ENCODE results near the gene TMSB15C. TPM values are rescaled to one million over a fixed set of nuclear protein-coding genes. Genes with fewer than 3 reads are reported as not detected.

Gene TMSB15C
- total and polyA plus RNA-seq, 2 donors (not counting 3 experiments of a cell fraction or from before 2014, with no cell fraction given): 3.1 to 7.0 TPM

GRCh38 chrX:104039689-104040505 is 36.1 kb downstream of the TMSB15C start, which contains the start of gene H2BW2:
TSS of gene H2BW2 (plus strand) at chrX:104039956. CDS start at chrX:104039995, 39 bp downstream.
- ChIA-PET POLR2A (no interaction called here), CTCF (no interaction called here)
- Histone ChIP-seq H3K4me2 (ENCODE audit: insufficient read depth, low read length) (no peak within 1 kb of the TSS), H2AFZ (ENCODE audit: low read depth, low read length) (no peak within 1 kb of the TSS), H3K9me3 (replicated peaks; ENCODE audit: control insufficient read depth, insufficient read depth, low read length) (no peaks in the 10 kb centered on the region), H3K9ac (replicated peaks; ENCODE audit: extremely low read depth, insufficient read depth, low read length) (no peak within 1 kb of the TSS), H4K20me1 (replicated peaks; ENCODE audit: control insufficient read depth, extremely low read depth, insufficient read depth, low read length) (no peaks in the 10 kb centered on the region), H3K36me3 (ENCODE audit: control insufficient read depth in 2 of 2, extremely low read depth in 1 of 2, insufficient read depth in 2 of 2, low read length in 2 of 2) (no peaks in the 10 kb centered on the region), H3K79me2 (ENCODE audit: control insufficient read depth, insufficient read depth, low read length) (no peaks in the 10 kb centered on the region), H3K4me1 (ENCODE audit: control insufficient read depth, extremely low read depth, insufficient read depth, low read length) (no peaks in the 10 kb centered on the region), H3K4me3 (replicated peaks in 1 of 3; ENCODE audit: insufficient read depth in 1 of 3, low read depth in 1 of 3, low read length in 3 of 3) (no peak within 1 kb of the TSS), H3K9me1 (replicated peaks; ENCODE audit: control insufficient read depth, extremely low read depth, insufficient read depth, low read length) (no peaks in the 10 kb centered on the region), H3K27me3 (ENCODE audit: control insufficient read depth in 2 of 2, insufficient read depth in 2 of 2, low read length in 2 of 2) (no peaks in the 10 kb centered on the region), H3K27ac (ENCODE audit: insufficient read depth, low read depth, low read length) (no peak within 1 kb of the TSS)
- FAIRE-seq: no peak
- no TSS peak for BruUV-seq (replicated peaks)
- no peak for DNase-seq (ENCODE audit: low read depth, low spot score)
- TF ChIP-seq GATA2 (IDR thresholded peaks at IDR 0.05; ENCODE audit: insufficient read depth, insufficient read length, low read depth, low read length) (no peak), POLR2A (IDR thresholded peaks at IDR 0.05; ENCODE audit: low read depth, low read length) (no peak), EZH2 (IDR thresholded peaks at IDR 0.05; ENCODE audit: borderline replicate concordance, low read depth, low read length, severe bottlenecking) (no peak), JUN (IDR thresholded peaks at IDR 0.05; ENCODE audit: borderline replicate concordance, insufficient read depth, insufficient read length, low read depth) (no peak), MAX (IDR thresholded peaks at IDR 0.05; ENCODE audit: insufficient read depth, insufficient read length) (no peak), MYC (IDR thresholded peaks at IDR 0.05; ENCODE audit: low read depth, low read length) (no peak), CTCF (IDR thresholded peaks at IDR 0.05; ENCODE audit: extremely low read depth in 1 of 2, insufficient read depth in 1 of 2, low read depth in 1 of 2, low read length in 2 of 2) (no peak), POLR2AphosphoS5 (IDR thresholded peaks at IDR 0.05; ENCODE audit: insufficient read depth, low read depth, low read length) (no peak), FOS (IDR thresholded peaks at IDR 0.05; ENCODE audit: borderline replicate concordance, insufficient read depth, low read length) (no peak)
- dilution Hi-C loops (cut with MboI; ENCODE audit: extremely low pct_ligation_motif_present, low sequenced_read_pairs) (no loop called here), intact Hi-C loops (cut with micrococcal nuclease) (no loop called here)

Other genes with a start within 250 kb of the TMSB15C start
- gene RAB9B, start 244.0 kb downstream of the TMSB15C start, total RNA-seq: 0.23 and 0.55 TPM in 2 replicates
- 0.18 and 0.21 TPM in 2 replicates for gene RAB9B, start 244.0 kb downstream of the TMSB15C start, polyA plus RNA-seq
- 15.1 and 18.9 TPM in 2 replicates for gene TMSB15B, start 113.6 kb downstream of the TMSB15C start, total RNA-seq
- 12.1 and 14.5 TPM in 2 replicates for gene TMSB15B, start 113.6 kb downstream of the TMSB15C start, polyA plus RNA-seq
- gene H2BW1, start 62.5 kb downstream of the TMSB15C start, total RNA-seq: not detected in 2 replicates
- not detected in 2 replicates for gene H2BW1, start 62.5 kb downstream of the TMSB15C start, polyA plus RNA-seq
- gene H2BW2, start 36.3 kb downstream of the TMSB15C start, total RNA-seq: not detected in 2 replicates
- not detected in 2 replicates for gene H2BW2, start 36.3 kb downstream of the TMSB15C start, polyA plus RNA-seq
- gene ZCCHC18, start 36.3 kb upstream of the TMSB15C start, total RNA-seq: 1.6 and 2.3 TPM in 2 replicates
- gene ZCCHC18, start 36.3 kb upstream of the TMSB15C start, polyA plus RNA-seq: 2.5 and 2.7 TPM in 2 replicates
- gene SLC25A53, start 80.8 kb upstream of the TMSB15C start, total RNA-seq: 5.7 and 6.3 TPM in 2 replicates
- gene SLC25A53, start 80.8 kb upstream of the TMSB15C start, polyA plus RNA-seq: 3.0 and 4.6 TPM in 2 replicates
- 16.8 and 18.1 TPM in 2 replicates for gene FAM199X, start 90.2 kb upstream of the TMSB15C start, total RNA-seq
- gene FAM199X, start 90.2 kb upstream of the TMSB15C start, polyA plus RNA-seq: 2.7 and 4.0 TPM in 2 replicates
- not detected in 2 replicates for gene ESX1, start 178.7 kb upstream of the TMSB15C start, total RNA-seq
- gene ESX1, start 178.7 kb upstream of the TMSB15C start, polyA plus RNA-seq: 0.05 TPM in 1 of 2 replicates, not detected in the other

Measured in endothelial cell of umbilical vein (primary cell).